ENCODE results near the gene ANO6.
A peak's percentile ranks its signal among the peaks of the same experiment; 100 is the strongest.

The ANO6 gene

DNA sequence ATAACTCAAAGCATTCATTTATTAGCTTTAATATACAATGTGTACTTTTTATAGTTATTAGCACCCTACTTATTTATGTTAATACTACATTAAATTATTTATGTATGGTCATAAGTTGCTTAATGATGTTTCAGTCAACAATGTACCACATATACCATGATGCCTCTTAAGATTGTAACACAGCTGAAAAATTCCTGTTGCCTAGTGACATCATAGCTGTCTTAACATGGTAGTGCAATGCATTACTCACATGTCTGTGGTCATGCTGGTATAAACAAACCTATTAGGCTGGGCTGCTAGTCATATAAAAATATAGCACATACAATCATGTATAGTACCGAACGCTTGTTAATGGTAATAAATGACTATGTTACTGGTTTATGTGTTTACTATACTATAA lies 120.4 kb downstream of the ANO6 start:
- no peak overlapping the region for H3K4me3 ChIP-seq (ENCODE audit: low read depth, low read length)
- TF ChIP-seq MAX (IDR thresholded peaks at IDR 0.05; ENCODE audit: low read depth, low read length) (no peak), MYC (IDR thresholded peaks at IDR 0.05; ENCODE audit: low read depth, low read length) (no peak), POLR2A (IDR thresholded peaks at IDR 0.05; ENCODE audit: extremely low read depth, insufficient read length) (no peak), CTCF (IDR thresholded peaks at IDR 0.05; ENCODE audit: low read depth, low read length) (no peak)
- DNase-seq (ENCODE audit: low read depth): peak; percentile 47

DNA sequence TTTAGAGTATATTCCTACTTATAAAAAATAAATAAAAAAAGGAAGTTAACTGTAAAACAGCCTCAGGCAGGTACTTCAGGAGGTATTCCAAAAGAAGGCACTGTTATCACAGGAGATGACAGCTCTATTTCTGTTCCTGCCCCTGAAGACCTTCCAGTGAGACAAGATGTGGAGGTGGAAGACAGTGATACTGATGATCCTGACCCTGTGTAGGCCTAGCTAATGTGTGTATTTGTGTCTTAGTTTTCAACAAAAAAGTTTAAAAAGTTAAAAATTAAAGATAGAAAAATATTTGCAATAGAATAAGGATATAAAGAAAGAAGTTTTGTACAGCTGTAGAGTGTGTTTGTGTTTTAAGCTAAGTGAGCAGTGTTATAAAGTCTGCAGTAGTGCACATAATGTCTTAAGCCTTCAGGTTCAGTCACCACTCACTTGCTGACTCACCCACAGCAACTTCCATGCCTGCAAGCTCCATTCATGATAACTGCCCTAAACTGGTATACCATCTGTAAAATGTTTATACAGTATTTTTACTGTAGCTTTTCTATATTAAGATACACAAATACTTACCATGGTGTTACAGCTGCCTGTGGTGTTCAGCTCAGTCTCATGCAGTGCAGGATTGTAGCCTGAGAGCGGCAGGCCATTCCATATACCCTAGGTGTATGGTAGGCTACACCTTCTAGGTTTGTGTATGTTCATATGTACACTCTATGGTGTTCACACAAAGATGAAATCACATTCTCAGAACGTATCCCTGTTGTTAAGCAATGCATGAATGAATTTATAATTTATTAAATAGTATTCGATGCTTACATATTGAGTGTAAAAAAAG lies 121.1 kb downstream of the ANO6 start:
- peak; percentile 15 for DNase-seq (ENCODE audit: low read depth)
- no peak for TF ChIP-seq MYC (IDR thresholded peaks at IDR 0.05; ENCODE audit: low read depth, low read length)
- TF ChIP-seq POLR2A (IDR thresholded peaks at IDR 0.05; ENCODE audit: extremely low read depth, insufficient read length): no peak
- TF ChIP-seq MAX (IDR thresholded peaks at IDR 0.05; ENCODE audit: low read depth, low read length): no peak
- no peak for TF ChIP-seq CTCF (IDR thresholded peaks at IDR 0.05; ENCODE audit: low read depth, low read length)
- no peak overlapping the region for H3K4me3 ChIP-seq (ENCODE audit: low read depth, low read length)

DNA sequence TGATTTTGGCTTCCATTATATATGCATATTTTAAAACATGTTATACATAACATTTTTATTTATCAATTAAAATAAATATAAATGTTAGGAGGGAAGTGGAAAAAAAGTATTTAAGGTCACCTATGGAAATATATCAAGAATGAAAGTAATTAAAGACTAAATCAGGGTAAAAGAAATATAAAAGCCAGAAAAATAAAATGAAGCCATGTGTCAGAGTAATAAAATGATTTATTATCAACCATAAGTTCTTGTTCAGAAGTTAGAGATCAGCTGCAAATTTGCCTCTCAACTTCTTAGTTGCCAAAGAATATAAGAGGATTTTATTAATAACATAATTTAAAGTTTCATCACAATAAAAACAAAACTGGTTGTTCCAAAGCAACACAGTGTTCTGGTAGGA lies 121.9 kb downstream of the ANO6 start:
- no peak for DNase-seq (ENCODE audit: low read depth)
- TF ChIP-seq POLR2A (IDR thresholded peaks at IDR 0.05; ENCODE audit: extremely low read depth, insufficient read length) (no peak), CTCF (IDR thresholded peaks at IDR 0.05; ENCODE audit: low read depth, low read length) (no peak), MYC (IDR thresholded peaks at IDR 0.05; ENCODE audit: low read depth, low read length) (no peak), MAX (IDR thresholded peaks at IDR 0.05; ENCODE audit: low read depth, low read length) (no peak)
- H3K4me3 ChIP-seq (ENCODE audit: low read depth, low read length): no peak overlapping the region

- TF ChIP-seq MYC (IDR thresholded peaks at IDR 0.05; ENCODE audit: low read depth, low read length): no peak
- TF ChIP-seq CTCF (IDR thresholded peaks at IDR 0.05; ENCODE audit: low read depth, low read length): no peak
- no peak for TF ChIP-seq MAX (IDR thresholded peaks at IDR 0.05; ENCODE audit: low read depth, low read length)
- TF ChIP-seq POLR2A (IDR thresholded peaks at IDR 0.05; ENCODE audit: extremely low read depth, insufficient read length): no peak
- DNase-seq (ENCODE audit: low read depth): no peak
- H3K4me3 ChIP-seq (ENCODE audit: low read depth, low read length): no peak overlapping the region
Measured at GRCh38 chr12:45338272-45338671, 122.4 kb downstream of the ANO6 start.

GRCh38 chr12:45339035-45339434 lies 123.1 kb downstream of the ANO6 start:
- TF ChIP-seq MYC (IDR thresholded peaks at IDR 0.05; ENCODE audit: low read depth, low read length) (no peak), POLR2A (IDR thresholded peaks at IDR 0.05; ENCODE audit: extremely low read depth, insufficient read length) (no peak), CTCF (IDR thresholded peaks at IDR 0.05; ENCODE audit: low read depth, low read length) (no peak), MAX (IDR thresholded peaks at IDR 0.05; ENCODE audit: low read depth, low read length) (no peak)
- H3K4me3 ChIP-seq (ENCODE audit: low read depth, low read length): no peak overlapping the region
- no peak for DNase-seq (ENCODE audit: low read depth)

Data from NB4 (cell line).